Measurements from ENCODE around the gene GNA12. TPM values are rescaled to one million over a fixed set of nuclear protein-coding genes. Genes with fewer than 3 reads are reported as not detected.

The GNA12 gene
- total RNA-seq, 4 donors from 2014 or later, result 7.6 to 8.4 (median 8.1) TPM

- intact Hi-C loops (cut with DNase I; ENCODE audit: low total_unique reads), result no loop called here
- ATAC-seq, result no peak
- Histone ChIP-seq H3K9me3 (no peaks in the 10 kb centered on the region), H3K4me3 (no peak overlapping the region), H3K36me3 (no peaks in the 10 kb centered on the region), H3K27ac (peak overlapping the region in 1 of 4 donors; percentile 3), H3K27me3 (no peaks in the 10 kb centered on the region), H3K4me1 (peaks cover 15 to 30% of the 10 kb centered on the region in 2 donors)
- in situ Hi-C loops (cut with MboI; ENCODE audit: low sequenced_read_pairs in 4 of 4), result no loop called here
- no peak for DNase-seq
- TF ChIP-seq POLR2A (IDR thresholded peaks at IDR 0.05), result no peak
- TF ChIP-seq, protein P1, sequence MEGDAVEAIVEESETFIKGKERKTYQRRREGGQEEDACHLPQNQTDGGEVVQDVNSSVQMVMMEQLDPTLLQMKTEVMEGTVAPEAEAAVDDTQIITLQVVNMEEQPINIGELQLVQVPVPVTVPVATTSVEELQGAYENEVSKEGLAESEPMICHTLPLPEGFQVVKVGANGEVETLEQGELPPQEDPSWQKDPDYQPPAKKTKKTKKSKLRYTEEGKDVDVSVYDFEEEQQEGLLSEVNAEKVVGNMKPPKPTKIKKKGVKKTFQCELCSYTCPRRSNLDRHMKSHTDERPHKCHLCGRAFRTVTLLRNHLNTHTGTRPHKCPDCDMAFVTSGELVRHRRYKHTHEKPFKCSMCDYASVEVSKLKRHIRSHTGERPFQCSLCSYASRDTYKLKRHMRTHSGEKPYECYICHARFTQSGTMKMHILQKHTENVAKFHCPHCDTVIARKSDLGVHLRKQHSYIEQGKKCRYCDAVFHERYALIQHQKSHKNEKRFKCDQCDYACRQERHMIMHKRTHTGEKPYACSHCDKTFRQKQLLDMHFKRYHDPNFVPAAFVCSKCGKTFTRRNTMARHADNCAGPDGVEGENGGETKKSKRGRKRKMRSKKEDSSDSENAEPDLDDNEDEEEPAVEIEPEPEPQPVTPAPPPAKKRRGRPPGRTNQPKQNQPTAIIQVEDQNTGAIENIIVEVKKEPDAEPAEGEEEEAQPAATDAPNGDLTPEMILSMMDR (IDR thresholded peaks at IDR 0.05 in 4 of 5, conservative IDR thresholded peaks at IDR 0.05 in 1 of 5), result no peak
Measured at GRCh38 chr7:2800931-2801688, 43.0 kb downstream of the GNA12 start.

GRCh38 chr7:2800220-2800930, 43.7 kb downstream of the GNA12 start:
- H3K9me3 ChIP-seq, result no peaks in the 10 kb centered on the region
- TF ChIP-seq POLR2A (IDR thresholded peaks at IDR 0.05), result no peak
- no peaks in the 10 kb centered on the region for H3K27me3 ChIP-seq
- DNase-seq (no peak), ATAC-seq (no peak)
- intact Hi-C loops (cut with DNase I; ENCODE audit: low total_unique reads), result no loop called here
- H3K4me1 ChIP-seq, result peaks cover 21 to 34% of the 10 kb centered on the region in 2 donors
- no peak overlapping the region for H3K27ac ChIP-seq
- in situ Hi-C loops (cut with MboI; ENCODE audit: low sequenced_read_pairs in 4 of 4), result no loop called here
- no peak overlapping the region for H3K4me3 ChIP-seq
- no peaks in the 10 kb centered on the region for H3K36me3 ChIP-seq

- Histone ChIP-seq H3K4me3 (no peak overlapping the region), H3K4me1 (peaks cover 21 to 34% of the 10 kb centered on the region in 2 donors), H3K9me3 (no peaks in the 10 kb centered on the region), H3K36me3 (peaks cover 0 to 4% of the 10 kb centered on the region in 2 donors), H3K27ac (no peak overlapping the region), H3K27me3 (no peaks in the 10 kb centered on the region)
- TF ChIP-seq POLR2A (IDR thresholded peaks at IDR 0.05), result no peak
- TF ChIP-seq, protein P1 (IDR thresholded peaks at IDR 0.05 in 4 of 5, conservative IDR thresholded peaks at IDR 0.05 in 1 of 5), result no peak
- intact Hi-C loops (cut with DNase I; ENCODE audit: low total_unique reads), result loop anchor here (5.0 kb wide), 1 partner anchor 37 kb away; no protein-coding TSS in a partner anchor
- in situ Hi-C loops (cut with MboI; ENCODE audit: low sequenced_read_pairs in 4 of 4), result no loop called here
- ATAC-seq (no peak), DNase-seq (no peak)
Measured at GRCh38 chr7:2799253-2799652, 44.9 kb downstream of the GNA12 start.

DNA sequence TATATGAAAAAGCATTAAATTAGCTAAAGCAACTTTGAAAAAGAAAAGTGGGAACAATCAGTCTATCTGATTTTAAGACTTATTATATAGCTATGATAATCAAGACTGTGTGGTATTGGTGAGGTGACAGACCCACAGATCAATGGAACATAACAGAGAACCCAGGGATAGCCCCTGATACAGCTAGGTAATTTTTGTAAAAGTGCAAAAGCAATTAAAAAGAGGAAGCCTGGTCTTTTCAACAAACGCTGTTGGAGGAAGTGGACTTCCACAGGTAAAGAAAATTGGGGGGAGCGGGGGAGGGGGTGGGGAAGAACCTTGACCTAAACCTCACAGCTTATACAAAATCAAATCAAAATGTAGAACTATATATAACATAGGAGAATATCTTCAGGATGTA, 45.4 kb downstream of the GNA12 start:
- in situ Hi-C loops (cut with MboI; ENCODE audit: low sequenced_read_pairs in 4 of 4), result no loop called here
- ATAC-seq, result no peak
- peaks cover 21 to 34% of the 10 kb centered on the region in 2 donors for H3K4me1 ChIP-seq
- no peak for DNase-seq
- H3K4me3 ChIP-seq, result no peak overlapping the region
- H3K36me3 ChIP-seq, result peaks cover 0 to 9% of the 10 kb centered on the region in 2 donors
- intact Hi-C loops (cut with DNase I; ENCODE audit: low total_unique reads), result loop anchor here (5.0 kb wide), 1 partner anchor 36 kb away; no protein-coding TSS in a partner anchor
- H3K9me3 ChIP-seq, result no peaks in the 10 kb centered on the region
- H3K27me3 ChIP-seq, result no peaks in the 10 kb centered on the region
- no peak overlapping the region for H3K27ac ChIP-seq
- TF ChIP-seq, protein P1 (IDR thresholded peaks at IDR 0.05 in 4 of 5, conservative IDR thresholded peaks at IDR 0.05 in 1 of 5), result no peak
- TF ChIP-seq POLR2A (IDR thresholded peaks at IDR 0.05), result no peak
